ENCODE measurements around the gene RIC3.

GRCh38 chr11:8090756-8091155, 78.1 kb downstream of the RIC3 start:
- TF ChIP-seq CTCF (IDR thresholded peaks at IDR 0.05; ENCODE audit: insufficient read depth, low read depth, low read length) (peak; percentile 64), EZH2 (IDR thresholded peaks at IDR 0.05; ENCODE audit: insufficient read depth, low read length) (no peak)
